ENCODE measurements around the gene MAN1C1.

- TF ChIP-seq YY1 (IDR thresholded peaks at IDR 0.05; ENCODE audit: low read depth): no peak
- no peak for TF ChIP-seq CEBPB (IDR thresholded peaks at IDR 0.05)
- TF ChIP-seq NFIC (IDR thresholded peaks at IDR 0.05): no peak
- TF ChIP-seq ZBTB7A (IDR thresholded peaks at IDR 0.05; ENCODE audit: low read depth): no peak
Observed at GRCh38 chr1:25648681-25649440, 32.3 kb downstream of the MAN1C1 start.
